Measurements from ENCODE around the gene ZBTB1.

ZBTB1 gene

GRCh38 chr14:64573109-64573508, 68.5 kb downstream of the ZBTB1 start:
- DNase-seq: no peak

Data from fibroblast of upper back skin (primary cell).